ENCODE data around the gene AGAP1.

The AGAP1 gene

GRCh38 chr2:235563056-235563910, 69.4 kb downstream of the AGAP1 start:
- Histone ChIP-seq H3K27ac (ENCODE audit: insufficient read depth, low read depth, low read length, poor library complexity, severe bottlenecking) (no peak overlapping the region), H3K4me1 (ENCODE audit: control insufficient read depth, insufficient read depth, low read length) (no peaks in the 10 kb centered on the region), H3K27me3 (ENCODE audit: control insufficient read depth, insufficient read depth, low read length, poor library complexity, severe bottlenecking) (no peaks in the 10 kb centered on the region), H3K9me3 (ENCODE audit: control insufficient read depth, low read length) (no peaks in the 10 kb centered on the region), H3K4me3 (ENCODE audit: insufficient read depth, low read depth, low read length) (no peak overlapping the region), H3K36me3 (ENCODE audit: control insufficient read depth, insufficient read depth, low read length) (no peaks in the 10 kb centered on the region)
- 91 to 92% methylated on average over 13 of the region's 13 CpGs for WGBS, 2 experiments

GRCh38 chr2:235564066-235564465, 70.2 kb downstream of the AGAP1 start:
- WGBS, 2 experiments = 94% methylated on average over 6 of the region's 6 CpGs
- H3K27me3 ChIP-seq (ENCODE audit: control insufficient read depth, insufficient read depth, low read length, poor library complexity, severe bottlenecking) = no peaks in the 10 kb centered on the region

GRCh38 chr2:235564884-235565530, 71.2 kb downstream of the AGAP1 start:
- no peak overlapping the region for H3K4me3 ChIP-seq (ENCODE audit: insufficient read depth, low read depth, low read length)
- 94 to 97% methylated on average over 5 to 6 of the region's 6 CpGs for WGBS, 2 experiments
- no peaks in the 10 kb centered on the region for H3K36me3 ChIP-seq (ENCODE audit: control insufficient read depth, insufficient read depth, low read length)
- H3K27ac ChIP-seq (ENCODE audit: insufficient read depth, low read depth, low read length, poor library complexity, severe bottlenecking) = no peak overlapping the region
- H3K27me3 ChIP-seq (ENCODE audit: control insufficient read depth, insufficient read depth, low read length, poor library complexity, severe bottlenecking) = no peaks in the 10 kb centered on the region
- H3K9me3 ChIP-seq (ENCODE audit: control insufficient read depth, low read length) = no peaks in the 10 kb centered on the region
- no peaks in the 10 kb centered on the region for H3K4me1 ChIP-seq (ENCODE audit: control insufficient read depth, insufficient read depth, low read length)

More at GRCh38 chr2:235564066-235564465, 70.2 kb downstream of the AGAP1 start:
- H3K27ac ChIP-seq (ENCODE audit: insufficient read depth, low read depth, low read length, poor library complexity, severe bottlenecking) = no peak overlapping the region
- no peaks in the 10 kb centered on the region for H3K9me3 ChIP-seq (ENCODE audit: control insufficient read depth, low read length)
- no peaks in the 10 kb centered on the region for H3K4me1 ChIP-seq (ENCODE audit: control insufficient read depth, insufficient read depth, low read length)
- no peak overlapping the region for H3K4me3 ChIP-seq (ENCODE audit: insufficient read depth, low read depth, low read length)
- H3K36me3 ChIP-seq (ENCODE audit: control insufficient read depth, insufficient read depth, low read length) = no peaks in the 10 kb centered on the region

DNA sequence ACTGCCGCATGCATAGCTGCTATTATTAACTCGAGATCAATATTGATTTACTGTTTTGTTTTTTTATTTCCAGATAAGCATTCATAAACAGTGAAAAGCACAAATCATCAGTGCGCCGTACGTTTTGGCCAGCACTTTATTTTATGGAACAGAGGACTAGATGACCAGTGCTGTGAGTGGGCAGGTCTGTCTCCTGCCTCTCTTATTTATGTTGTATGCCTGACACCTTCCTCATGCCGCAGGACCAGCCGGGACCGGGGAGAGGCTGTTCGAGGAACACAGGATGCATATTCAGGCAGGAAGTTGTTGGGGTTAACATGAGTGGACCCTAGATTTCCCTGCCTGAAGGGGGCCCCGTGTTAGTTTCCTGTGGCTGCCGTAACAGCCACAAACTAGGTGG, 72.6 kb downstream of the AGAP1 start:
- Histone ChIP-seq H3K27me3 (ENCODE audit: control insufficient read depth, insufficient read depth, low read length, poor library complexity, severe bottlenecking) (no peaks in the 10 kb centered on the region), H3K9me3 (ENCODE audit: control insufficient read depth, low read length) (no peaks in the 10 kb centered on the region), H3K4me1 (ENCODE audit: control insufficient read depth, insufficient read depth, low read length) (no peaks in the 10 kb centered on the region), H3K27ac (ENCODE audit: insufficient read depth, low read depth, low read length, poor library complexity, severe bottlenecking) (no peak overlapping the region), H3K4me3 (ENCODE audit: insufficient read depth, low read depth, low read length) (no peak overlapping the region), H3K36me3 (ENCODE audit: control insufficient read depth, insufficient read depth, low read length) (no peaks in the 10 kb centered on the region)
- WGBS, 2 experiments = 93 to 95% methylated on average over 11 of the region's 11 CpGs

DNA sequence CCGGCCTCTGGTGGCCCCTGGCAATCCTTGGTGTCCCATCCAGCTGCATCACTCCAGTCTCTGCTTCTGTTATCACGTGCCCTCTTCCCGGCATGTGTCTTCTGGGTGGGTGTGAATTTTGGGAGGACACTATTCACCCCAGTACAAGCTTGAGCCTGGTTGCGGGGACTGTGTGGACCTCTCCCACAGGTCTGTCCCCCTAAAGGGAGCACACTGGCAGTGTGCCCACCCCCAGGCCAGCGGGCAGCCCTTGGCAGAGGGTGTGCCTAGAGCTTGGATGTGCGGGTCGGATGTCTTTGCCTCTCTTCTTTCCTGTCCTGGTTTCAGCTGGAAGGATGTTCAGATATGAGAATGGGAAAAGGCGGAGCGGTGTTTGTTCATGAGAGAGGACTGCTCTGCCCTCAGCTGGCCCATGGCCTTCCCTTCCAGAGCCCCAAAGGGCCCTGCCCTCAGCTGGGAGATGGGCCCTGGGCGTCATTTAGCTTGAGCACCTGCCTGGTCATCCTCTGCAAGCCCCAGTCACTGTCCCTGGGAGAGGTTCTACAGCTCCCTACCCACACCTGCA, 73.2 kb downstream of the AGAP1 start:
- no peaks in the 10 kb centered on the region for H3K9me3 ChIP-seq (ENCODE audit: control insufficient read depth, low read length)
- 95% methylated on average over 10 of the region's 10 CpGs for WGBS, 2 experiments
- H3K27ac ChIP-seq (ENCODE audit: insufficient read depth, low read depth, low read length, poor library complexity, severe bottlenecking) = no peak overlapping the region
- no peaks in the 10 kb centered on the region for H3K27me3 ChIP-seq (ENCODE audit: control insufficient read depth, insufficient read depth, low read length, poor library complexity, severe bottlenecking)
- no peak overlapping the region for H3K4me3 ChIP-seq (ENCODE audit: insufficient read depth, low read depth, low read length)
- peaks cover under 1% of the 10 kb centered on the region for H3K4me1 ChIP-seq (ENCODE audit: control insufficient read depth, insufficient read depth, low read length)
- no peaks in the 10 kb centered on the region for H3K36me3 ChIP-seq (ENCODE audit: control insufficient read depth, insufficient read depth, low read length)

DNA sequence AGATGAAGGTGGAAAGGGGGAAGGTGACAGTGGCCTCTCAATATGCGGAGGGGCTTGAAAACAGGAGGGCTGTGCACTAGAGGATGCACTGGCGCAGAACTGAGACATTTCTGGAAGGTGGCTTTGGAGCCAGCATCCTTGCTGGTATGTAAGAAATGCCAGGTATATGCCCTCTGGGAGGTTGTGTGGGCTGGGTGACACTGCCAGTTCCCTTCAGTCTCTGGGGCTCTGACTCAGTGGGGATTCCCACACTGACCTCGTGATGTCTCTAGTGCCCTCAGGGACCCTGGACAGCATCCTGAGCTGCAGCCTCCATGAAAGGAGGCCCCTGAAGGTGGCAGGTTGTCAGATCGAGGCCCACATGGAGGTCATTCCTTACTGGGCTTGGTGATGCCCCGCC, 74.0 kb downstream of the AGAP1 start:
- WGBS, 2 experiments = 94 to 97% methylated on average over 5 of the region's 5 CpGs
- H3K36me3 ChIP-seq (ENCODE audit: control insufficient read depth, insufficient read depth, low read length) = no peaks in the 10 kb centered on the region
- H3K27ac ChIP-seq (ENCODE audit: insufficient read depth, low read depth, low read length, poor library complexity, severe bottlenecking) = no peak overlapping the region
- no peaks in the 10 kb centered on the region for H3K27me3 ChIP-seq (ENCODE audit: control insufficient read depth, insufficient read depth, low read length, poor library complexity, severe bottlenecking)
- no peak overlapping the region for H3K4me3 ChIP-seq (ENCODE audit: insufficient read depth, low read depth, low read length)
- H3K9me3 ChIP-seq (ENCODE audit: control insufficient read depth, low read length) = no peaks in the 10 kb centered on the region
- peaks cover 8% of the 10 kb centered on the region for H3K4me1 ChIP-seq (ENCODE audit: control insufficient read depth, insufficient read depth, low read length)

- WGBS, 2 experiments = 88 to 92% methylated on average over 9 of the region's 9 CpGs
Observed at GRCh38 chr2:235568431-235568830, 74.6 kb downstream of the AGAP1 start.

GRCh38 chr2:235569837-235570236, 76.0 kb downstream of the AGAP1 start:
- no peak overlapping the region for H3K27ac ChIP-seq (ENCODE audit: insufficient read depth, low read depth, low read length, poor library complexity, severe bottlenecking)
- H3K4me1 ChIP-seq (ENCODE audit: control insufficient read depth, insufficient read depth, low read length) = peaks cover 14% of the 10 kb centered on the region
- 96% methylated on average over 7 of the region's 7 CpGs for WGBS, 2 experiments
- H3K9me3 ChIP-seq (ENCODE audit: control insufficient read depth, low read length) = no peaks in the 10 kb centered on the region
- no peaks in the 10 kb centered on the region for H3K36me3 ChIP-seq (ENCODE audit: control insufficient read depth, insufficient read depth, low read length)
- no peak overlapping the region for H3K4me3 ChIP-seq (ENCODE audit: insufficient read depth, low read depth, low read length)
- H3K27me3 ChIP-seq (ENCODE audit: control insufficient read depth, insufficient read depth, low read length, poor library complexity, severe bottlenecking) = no peaks in the 10 kb centered on the region

More at GRCh38 chr2:235568431-235568830, 74.6 kb downstream of the AGAP1 start:
- Histone ChIP-seq H3K27ac (ENCODE audit: insufficient read depth, low read depth, low read length, poor library complexity, severe bottlenecking) (no peak overlapping the region), H3K27me3 (ENCODE audit: control insufficient read depth, insufficient read depth, low read length, poor library complexity, severe bottlenecking) (no peaks in the 10 kb centered on the region), H3K36me3 (ENCODE audit: control insufficient read depth, insufficient read depth, low read length) (no peaks in the 10 kb centered on the region), H3K4me1 (ENCODE audit: control insufficient read depth, insufficient read depth, low read length) (peaks cover 9% of the 10 kb centered on the region), H3K4me3 (ENCODE audit: insufficient read depth, low read depth, low read length) (no peak overlapping the region), H3K9me3 (ENCODE audit: control insufficient read depth, low read length) (no peaks in the 10 kb centered on the region)

DNA sequence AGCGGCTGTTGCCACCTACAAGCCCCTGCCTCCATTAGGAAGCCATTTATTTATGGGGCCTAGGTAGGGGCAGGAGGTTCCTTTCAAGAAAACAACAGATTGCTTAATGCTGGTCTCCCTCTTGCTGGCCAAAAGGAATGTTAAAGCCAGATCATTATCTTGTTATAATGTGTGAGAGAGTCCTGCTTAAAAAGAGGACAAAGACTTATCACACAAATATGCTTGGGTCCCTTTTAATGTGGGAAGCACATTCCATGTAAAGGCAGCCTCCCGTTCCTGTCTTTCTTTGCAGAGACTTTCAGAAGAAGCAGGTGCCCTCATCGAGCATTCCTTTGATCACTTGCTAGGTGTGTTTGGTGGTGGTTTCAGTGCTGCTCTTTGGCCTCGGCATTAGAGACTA, 76.4 kb downstream of the AGAP1 start:
- Histone ChIP-seq H3K36me3 (ENCODE audit: control insufficient read depth, insufficient read depth, low read length) (no peaks in the 10 kb centered on the region), H3K27me3 (ENCODE audit: control insufficient read depth, insufficient read depth, low read length, poor library complexity, severe bottlenecking) (no peaks in the 10 kb centered on the region), H3K4me1 (ENCODE audit: control insufficient read depth, insufficient read depth, low read length) (peaks cover 14% of the 10 kb centered on the region), H3K4me3 (ENCODE audit: insufficient read depth, low read depth, low read length) (no peak overlapping the region), H3K27ac (ENCODE audit: insufficient read depth, low read depth, low read length, poor library complexity, severe bottlenecking) (no peak overlapping the region), H3K9me3 (ENCODE audit: control insufficient read depth, low read length) (no peaks in the 10 kb centered on the region)
- WGBS, 2 experiments = 76 to 83% methylated on average over 4 of the region's 4 CpGs

- H3K4me3 ChIP-seq (ENCODE audit: insufficient read depth, low read depth, low read length) = no peak overlapping the region
- H3K9me3 ChIP-seq (ENCODE audit: control insufficient read depth, low read length) = no peaks in the 10 kb centered on the region
- no peaks in the 10 kb centered on the region for H3K27me3 ChIP-seq (ENCODE audit: control insufficient read depth, insufficient read depth, low read length, poor library complexity, severe bottlenecking)
- H3K36me3 ChIP-seq (ENCODE audit: control insufficient read depth, insufficient read depth, low read length) = no peaks in the 10 kb centered on the region
- 93 to 94% methylated on average over 9 of the region's 9 CpGs for WGBS, 2 experiments
- H3K27ac ChIP-seq (ENCODE audit: insufficient read depth, low read depth, low read length, poor library complexity, severe bottlenecking) = no peak overlapping the region
- peaks cover 17% of the 10 kb centered on the region for H3K4me1 ChIP-seq (ENCODE audit: control insufficient read depth, insufficient read depth, low read length)
Observed at GRCh38 chr2:235570966-235571692, 77.3 kb downstream of the AGAP1 start.
